Sciatic nerve (tissue), 2 donors: ENCODE results near the gene C18orf63. TPM values are rescaled to one million over a fixed set of nuclear protein-coding genes. Genes with fewer than 3 reads are reported as not detected.

Source experiments
- ATAC-seq: fragments of 200-7000 bp; cut with Tn5 transposase; one replicate; pipeline ENCODE4 v1.9.1; 2020; ENCODE audit warnings: mild to moderate bottlenecking, moderate library complexity
- DNase-seq: peaks from one replicate; pipeline ENCODE4 v3.0.0-alpha.2; 2020; ENCODE audit warnings: low spot score
- intact Hi-C: fragments of 100-400 bp; cut with DNase I; formaldehyde crosslinking; loops from one replicate; pipeline ENCODE4 v1.14.2; 2022
- total RNA-seq: library from RNA; stranded (reverse); fragmentation: NEBNext Ultra II Directional; extraction: Animal tissue kit (Norgen Biotek cat#: 25700); gene quantifications from one replicate; pipeline ENCODE4 v1.2.1, GENCODE V29; 2021
- donor health status: DM: no; HTN: no; CAD: no.
- donor health status: DM: no; HTN: no; CAD: no.

Gene C18orf63
- total RNA-seq, 1 donor from 2014 or later: not detected

DNA sequence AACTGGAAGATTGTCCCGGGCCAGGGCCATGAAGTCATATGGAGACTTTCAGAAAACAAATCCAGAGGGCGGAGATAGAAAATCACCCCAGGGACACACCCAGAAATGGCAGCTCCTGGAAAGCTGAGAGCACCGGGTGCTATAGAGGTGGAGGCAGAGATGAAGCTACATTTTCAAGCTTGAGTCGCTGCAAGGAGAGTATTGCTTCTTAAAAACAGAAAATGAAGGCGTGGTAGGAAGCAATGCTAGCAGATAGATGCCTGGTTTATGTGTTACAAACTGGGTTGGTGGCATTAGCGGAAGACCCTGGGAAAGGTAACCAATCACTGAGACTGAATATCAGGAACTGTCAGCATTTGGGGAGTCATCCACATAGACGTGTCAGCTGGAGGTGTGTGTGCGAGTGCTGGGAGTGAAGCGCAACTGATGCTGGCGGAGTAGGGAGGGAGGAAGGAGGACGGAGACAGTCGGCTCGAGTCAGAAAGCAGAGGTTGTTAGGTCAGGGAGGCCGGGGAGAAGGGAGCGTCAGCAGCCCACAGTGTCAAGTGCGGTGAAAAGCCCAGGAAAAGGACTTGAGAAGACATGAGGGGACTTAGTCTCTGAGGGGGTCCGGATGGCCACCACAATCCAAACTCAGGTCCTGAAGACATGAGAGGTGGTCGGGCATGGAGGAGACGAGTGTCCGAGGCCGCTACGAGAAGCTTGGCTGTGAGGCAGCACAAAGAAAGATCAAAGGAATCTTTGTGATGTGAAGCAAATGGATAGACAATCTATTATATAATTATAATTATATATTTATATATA is 45.4 kb downstream of the C18orf63 start:
- intact Hi-C loops: no loop called here
- DNase-seq: no peak
- ATAC-seq: no peak

DNA sequence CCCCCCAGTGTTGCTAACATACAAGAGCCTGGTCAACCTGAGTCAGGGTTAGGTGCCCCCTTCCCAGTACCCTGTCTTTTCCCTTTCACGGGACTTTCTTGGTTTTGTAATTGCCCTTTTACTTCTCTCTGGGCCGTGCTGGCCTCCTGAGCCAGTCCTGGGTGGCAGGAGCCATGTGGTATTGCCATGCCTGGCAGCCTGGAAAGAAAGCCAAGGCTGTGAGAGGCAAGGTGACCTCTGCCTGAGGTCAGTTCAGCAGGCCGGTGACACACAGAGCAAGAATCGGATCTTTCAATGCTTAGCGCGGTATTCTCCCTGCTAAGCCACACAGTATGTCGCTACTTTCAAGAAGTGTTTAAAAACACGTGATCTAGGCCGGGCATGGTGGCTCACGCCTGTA is 52.3 kb downstream of the C18orf63 start:
- intact Hi-C loops: no loop called here
- DNase-seq: no peak
- ATAC-seq: no peak

DNA sequence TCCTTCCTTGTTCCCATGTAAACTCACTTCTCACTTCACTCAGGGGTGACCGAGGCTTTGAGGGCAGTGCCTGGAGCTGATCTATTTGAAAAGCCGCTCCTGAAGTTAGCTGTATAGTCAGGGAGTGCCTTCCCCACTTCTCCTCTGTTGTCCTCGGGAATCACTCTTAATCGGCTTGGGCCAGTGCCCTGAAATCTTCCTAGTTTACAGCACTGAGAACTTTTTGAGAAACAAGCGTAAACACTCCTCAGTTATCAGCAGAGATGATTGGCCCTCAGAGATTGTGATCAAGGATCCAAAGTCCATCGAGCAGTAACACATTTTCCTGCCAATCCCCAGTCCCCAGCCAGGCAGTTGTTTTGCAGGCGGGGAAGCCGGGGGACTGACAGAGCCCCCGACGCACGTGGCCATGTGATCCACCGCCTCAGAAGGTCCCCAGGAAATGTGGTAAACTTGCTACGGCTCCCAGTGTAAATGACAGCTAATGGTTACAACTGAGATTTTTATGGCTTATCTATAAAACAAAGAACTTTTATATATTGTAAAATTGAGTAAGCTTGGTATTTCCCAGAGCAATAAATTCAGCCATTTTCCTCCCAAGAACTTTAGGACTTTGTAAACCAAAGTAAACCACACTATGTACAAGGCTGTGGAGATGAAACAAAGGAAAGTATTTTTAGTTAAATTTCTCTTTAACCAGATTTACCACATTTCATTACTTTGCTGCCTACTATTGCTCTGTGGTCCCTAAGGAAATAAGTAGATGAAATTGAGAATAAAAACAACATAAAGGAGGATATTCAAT is 53.5 kb downstream of the C18orf63 start:
- peak; percentile 69 for ATAC-seq
- intact Hi-C loops: no loop called here
- DNase-seq: no peak

DNA sequence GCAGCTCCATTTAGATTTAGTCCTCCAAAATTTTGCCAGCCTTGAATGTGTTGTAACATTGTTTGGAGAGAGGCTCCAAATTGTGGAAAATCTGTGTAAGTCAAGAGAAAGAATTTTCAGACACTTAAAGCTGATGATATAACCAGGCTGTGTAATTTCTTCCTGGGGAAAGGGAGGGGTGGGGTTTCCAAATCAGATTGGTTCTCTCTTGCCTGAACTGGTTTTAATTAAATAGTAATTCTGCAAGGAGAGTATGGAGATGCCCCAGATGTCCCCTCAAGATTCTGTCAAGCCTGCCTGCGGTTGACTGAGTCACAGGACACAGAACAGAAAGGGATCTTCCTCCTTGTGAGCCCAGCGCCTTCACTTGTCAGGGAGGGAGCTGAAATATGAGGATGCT is 54.5 kb downstream of the C18orf63 start:
- peak; percentile 64 for ATAC-seq

DNA sequence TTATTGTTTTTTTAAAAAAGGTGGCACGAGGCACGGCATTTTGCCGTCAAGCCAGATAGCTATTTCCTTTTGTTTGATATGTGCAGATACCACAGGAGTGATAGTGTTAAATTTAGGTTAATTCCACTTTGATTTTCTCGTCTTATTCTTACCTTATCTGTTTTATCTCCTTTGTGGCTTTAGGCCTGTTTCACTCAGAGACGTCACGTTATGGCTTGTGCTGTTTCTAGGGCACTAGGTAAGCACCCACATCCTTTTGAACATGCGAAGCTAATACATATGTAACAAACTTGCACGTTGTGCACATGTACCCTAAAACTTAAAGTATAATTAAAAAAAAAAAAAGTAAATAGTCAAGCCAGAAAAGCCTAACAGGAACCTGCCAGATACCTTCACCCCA is 57.8 kb downstream of the C18orf63 start:
- intact Hi-C loops: loop anchor here (10.0 kb wide), 1 partner anchor 101 kb away; no protein-coding TSS in a partner anchor
- ATAC-seq (no peak), DNase-seq (no peak)

More for the DNA sequence above, 54.5 kb downstream of the C18orf63 start:
- DNase-seq: no peak
- intact Hi-C loops: loop anchor here (10.0 kb wide), 1 partner anchor 105 kb away; no protein-coding TSS in a partner anchor

DNA sequence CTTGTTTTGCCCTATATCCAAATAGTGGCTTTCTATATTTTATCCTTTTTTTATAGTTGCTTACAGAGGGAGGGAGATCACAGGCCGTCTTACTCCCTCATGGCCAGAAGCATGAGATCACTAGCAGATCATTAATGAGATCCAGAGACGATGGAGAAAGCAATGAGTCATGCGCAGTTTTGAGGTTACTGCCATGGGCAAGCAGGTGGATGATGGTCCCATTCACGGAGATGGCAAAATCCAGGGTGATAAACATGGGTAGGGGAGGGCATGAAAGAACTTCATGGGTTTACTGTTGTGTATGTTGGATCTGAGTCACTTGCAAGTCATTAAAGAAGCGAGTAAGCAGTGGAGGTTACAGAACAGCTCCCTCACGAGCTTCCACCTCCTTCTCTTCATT is 60.4 kb downstream of the C18orf63 start:
- DNase-seq: no peak
- intact Hi-C loops: loop anchor here (10.0 kb wide), 1 partner anchor 99 kb away; no protein-coding TSS in a partner anchor
- ATAC-seq: peak; percentile 87

DNA sequence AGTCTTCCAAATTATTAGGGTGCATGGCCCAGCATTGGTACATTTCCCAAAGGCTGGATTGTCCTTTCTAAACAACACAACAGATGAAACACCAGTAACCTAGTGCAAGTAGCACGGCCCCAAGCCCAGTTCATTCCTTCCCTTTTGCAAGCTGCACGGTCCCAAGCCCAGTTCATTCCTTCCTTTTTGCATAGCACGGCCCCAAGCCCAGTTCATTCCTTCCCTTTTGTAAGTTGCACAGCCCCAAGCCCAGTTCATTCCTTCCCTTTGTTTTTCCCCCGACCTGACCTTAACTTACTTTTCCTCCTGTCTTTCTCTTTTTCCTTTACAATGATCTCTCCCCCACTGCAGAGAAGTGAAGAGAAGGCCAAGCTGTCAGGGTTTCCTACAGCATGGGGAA is 60.9 kb downstream of the C18orf63 start:
- intact Hi-C loops: loop anchor here (10.0 kb wide), 1 partner anchor 98 kb away; no protein-coding TSS in a partner anchor
- no peak for DNase-seq
- no peak for ATAC-seq

DNA sequence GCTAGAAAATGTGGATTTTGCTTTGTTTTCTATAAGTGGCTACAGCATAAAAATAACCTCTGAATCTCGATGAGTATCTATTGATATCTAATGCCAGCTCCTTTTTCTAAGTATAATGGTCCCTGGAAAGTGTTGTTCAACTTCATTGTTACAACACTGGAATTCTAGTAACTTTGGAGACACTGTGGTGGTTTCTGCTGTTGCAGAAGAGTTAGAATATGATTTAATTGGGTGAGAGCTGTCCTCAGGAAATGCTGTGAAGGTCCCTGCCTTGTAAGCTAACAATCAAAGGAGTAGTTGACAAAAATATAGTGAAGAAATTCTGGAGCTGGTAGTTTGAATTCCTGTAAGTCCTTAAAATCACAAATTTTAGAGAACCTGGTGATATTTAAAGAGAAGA is 62.1 kb downstream of the C18orf63 start:
- DNase-seq: no peak
- intact Hi-C loops: loop anchor here (10.0 kb wide), 1 partner anchor 97 kb away; no protein-coding TSS in a partner anchor
- no peak for ATAC-seq

DNA sequence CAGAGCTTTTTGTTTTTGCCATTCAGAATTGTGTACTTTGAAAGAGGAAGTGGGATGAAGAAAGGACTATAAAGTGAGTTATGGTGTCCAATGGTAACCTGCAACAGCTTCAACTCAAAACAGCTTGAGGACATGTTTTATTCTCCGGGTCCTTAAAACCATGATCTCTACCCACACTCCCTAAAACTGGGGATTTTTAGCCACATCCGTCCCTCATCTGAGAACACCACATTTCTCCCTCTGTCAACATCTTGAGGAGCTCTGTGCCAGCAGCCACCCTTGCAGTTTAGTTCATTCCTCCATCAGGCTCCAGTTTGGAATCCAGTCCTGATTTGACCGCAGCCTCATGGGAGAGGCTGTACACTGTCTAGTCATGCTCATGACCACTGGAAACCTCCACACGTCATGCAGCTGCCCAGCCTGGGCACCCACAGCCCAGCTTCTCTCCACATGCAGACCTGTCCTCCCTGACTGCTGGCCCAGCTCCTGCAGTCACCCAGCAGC is 62.6 kb downstream of the C18orf63 start:
- ATAC-seq: peak; percentile 51
- intact Hi-C loops: loop anchor here (10.0 kb wide), 1 partner anchor 97 kb away; no protein-coding TSS in a partner anchor

DNA sequence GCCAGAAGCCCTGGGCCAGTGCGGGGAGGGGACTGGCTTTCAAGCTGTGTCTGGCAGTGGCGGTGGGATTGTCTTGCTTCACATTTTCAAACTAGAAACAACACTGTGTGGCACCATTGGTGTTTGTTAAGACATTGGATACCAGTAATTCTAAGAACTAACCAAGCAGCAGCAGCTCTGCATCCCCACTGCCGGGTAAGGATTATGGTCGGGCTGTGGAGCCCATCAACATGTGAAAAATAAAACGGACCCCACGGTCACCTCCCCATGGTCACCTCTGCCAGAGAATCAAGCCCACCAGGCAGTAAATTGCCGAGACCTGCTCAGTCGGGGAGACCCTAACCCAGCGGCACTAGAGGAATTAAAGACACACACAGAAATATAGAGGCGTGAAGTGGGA is 65.3 kb downstream of the C18orf63 start:
- DNase-seq (no peak), ATAC-seq (no peak)
- intact Hi-C loops: no loop called here

More for the DNA sequence above, 62.6 kb downstream of the C18orf63 start:
- no peak for DNase-seq

DNA sequence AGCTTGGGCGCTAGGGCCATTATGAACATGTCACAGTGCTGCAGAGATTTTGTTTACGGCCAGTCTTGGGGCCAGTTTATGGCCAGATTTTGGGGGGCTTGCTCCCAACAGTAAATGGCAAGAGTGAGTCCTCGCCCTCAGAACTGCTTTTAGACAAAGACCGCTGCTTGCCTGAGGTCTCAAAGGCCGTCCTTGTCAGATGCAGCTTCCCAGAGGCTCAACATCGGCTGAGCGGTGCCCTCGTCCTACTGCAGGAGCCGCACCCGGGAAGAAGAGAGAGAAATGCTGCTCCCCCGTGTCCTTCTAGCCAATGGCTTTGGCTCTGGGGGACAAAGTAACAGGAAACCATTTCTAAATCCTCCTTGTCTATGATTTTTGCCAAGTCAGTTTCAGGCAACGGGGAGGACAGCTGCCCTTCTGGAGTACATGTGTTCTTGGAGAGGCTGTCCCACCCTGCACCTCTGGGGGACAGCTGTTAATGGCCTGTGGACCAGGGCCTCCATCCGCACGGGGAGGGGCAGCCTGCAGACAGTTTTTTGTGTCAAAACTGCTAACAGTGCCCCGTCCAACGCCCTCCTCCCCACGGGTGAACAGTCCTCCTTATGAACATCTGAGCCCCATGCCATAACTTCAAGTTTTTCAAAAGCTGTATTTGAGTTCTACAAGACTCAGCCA is 66.1 kb downstream of the C18orf63 start:
- intact Hi-C loops: no loop called here
- no peak for DNase-seq
- ATAC-seq: no peak

DNA sequence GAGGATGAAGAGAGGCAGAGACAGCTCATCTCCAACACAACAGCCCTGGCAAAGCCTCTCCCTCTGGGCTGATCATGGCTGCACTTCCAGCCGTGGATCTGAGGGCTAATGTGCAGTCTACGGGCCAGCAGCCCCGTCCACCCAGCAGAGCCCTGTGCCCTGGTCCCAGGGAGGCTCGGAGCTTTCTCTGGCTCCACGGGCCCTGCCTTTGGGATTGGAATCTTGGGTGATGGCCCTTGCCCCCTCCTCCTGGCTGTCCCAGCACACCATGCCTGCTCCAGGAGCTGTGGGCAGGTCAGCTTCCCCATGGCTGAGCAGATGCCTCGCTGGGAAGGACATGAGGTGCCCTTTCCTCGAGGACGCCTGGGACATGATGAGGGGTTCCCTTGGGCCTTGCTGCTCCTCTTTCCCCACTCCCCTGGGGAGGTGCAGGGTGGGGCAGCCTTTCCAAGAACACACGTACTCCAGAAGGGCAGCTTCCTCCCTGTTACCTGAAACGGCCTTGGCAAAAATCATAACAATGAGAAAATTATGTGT is 66.9 kb downstream of the C18orf63 start:
- ATAC-seq: no peak
- intact Hi-C loops: no loop called here
- no peak for DNase-seq

DNA sequence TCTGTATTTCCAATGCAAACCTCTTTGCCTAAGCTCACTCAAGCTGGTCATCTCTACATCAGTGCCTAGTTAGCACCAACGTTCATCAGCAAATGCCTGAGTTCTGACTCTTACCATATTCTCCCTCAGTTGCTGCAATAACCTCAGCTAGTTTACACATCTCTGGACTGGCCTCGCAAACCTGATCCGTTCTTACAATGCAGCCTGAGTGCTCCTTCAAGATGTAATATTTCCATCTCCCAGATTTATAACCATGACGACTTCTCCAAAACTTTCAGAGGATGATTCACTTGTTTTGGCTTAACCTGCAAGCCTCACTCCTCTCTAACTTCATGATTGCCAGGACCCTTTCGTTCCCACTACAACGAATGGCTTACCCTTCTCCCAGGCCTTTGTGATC is 71.7 kb downstream of the C18orf63 start:
- no peak for DNase-seq

DNA sequence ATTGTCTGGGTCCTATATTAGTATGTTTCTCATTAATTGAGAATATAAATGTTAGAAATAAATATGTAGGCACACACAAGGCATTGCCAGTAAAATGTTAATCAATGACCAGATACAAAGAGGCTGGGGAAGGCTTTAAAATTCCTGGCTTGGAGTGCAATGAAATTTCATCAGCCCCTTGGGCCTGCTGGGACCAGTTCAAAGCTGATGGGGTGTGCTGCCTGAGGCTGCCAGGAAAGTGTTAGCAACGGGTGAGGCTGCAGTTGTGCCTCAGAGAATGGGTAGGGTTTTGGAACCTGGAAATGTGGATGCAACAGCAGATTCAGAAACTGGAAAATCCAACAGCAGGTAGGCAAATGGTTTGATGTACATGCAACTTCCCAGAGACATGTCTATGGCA is 72.6 kb downstream of the C18orf63 start:
- intact Hi-C loops: no loop called here
- DNase-seq: no peak
- peak; percentile 60 for ATAC-seq

More for the DNA sequence above, 71.7 kb downstream of the C18orf63 start:
- intact Hi-C loops: no loop called here
- ATAC-seq: peak; percentile 70

DNA sequence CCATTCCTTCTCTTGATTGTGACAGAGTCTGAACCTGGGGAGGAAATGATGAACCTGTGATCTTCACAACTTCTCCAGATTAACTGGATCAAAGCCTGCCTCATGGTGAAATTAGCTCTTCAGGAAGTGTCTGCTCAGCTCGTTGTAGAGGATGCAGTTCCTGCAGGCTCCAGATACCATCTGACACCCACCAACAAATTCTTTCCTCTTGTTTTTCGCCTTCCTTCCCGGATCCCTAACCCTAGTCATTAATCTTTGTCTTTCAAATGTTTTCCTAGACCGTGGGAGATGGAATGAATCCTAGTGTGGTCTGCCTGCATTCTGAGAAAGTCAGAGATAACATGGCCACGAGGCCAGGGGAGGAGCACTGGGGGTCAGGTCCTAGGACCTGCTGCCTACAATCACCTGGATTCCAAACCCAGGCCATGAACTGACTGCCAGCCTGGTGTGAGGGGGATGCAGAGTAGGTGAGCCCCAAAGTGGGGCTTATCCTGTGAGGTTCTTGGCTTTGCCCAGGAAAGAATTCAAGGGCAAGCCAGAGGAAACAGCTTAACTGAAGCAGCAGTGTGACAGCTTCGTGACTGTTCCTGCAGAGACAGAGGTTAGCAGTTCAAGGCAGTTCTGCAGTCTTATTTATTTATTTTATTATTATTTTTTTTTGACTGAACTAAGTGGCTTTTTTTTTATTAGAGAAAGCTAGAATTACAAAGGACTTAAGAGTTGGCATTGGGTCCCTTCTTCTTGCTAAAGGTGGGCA is 73.7 kb downstream of the C18orf63 start:
- DNase-seq (no peak), ATAC-seq (no peak)
- intact Hi-C loops: no loop called here

DNA sequence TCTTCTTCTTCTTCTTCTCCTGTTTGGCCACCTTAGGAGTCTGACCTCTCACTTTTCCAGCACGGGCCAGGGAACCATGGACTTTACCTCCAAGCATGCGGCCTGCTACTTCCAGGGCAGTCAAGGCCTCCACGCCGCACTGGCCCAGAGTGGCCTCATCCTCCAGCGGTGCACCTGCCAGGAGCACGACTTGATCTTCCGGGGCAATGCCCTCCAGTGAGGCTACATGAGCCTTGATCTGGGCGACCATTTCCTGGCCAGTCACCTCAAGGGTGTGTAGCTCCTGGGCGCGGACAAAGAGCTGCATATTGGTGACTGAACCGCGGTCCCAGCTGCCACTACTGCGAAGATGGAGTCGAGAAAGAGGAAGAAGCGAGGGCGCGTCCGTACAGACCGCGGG is 74.4 kb downstream of the C18orf63 start:
- DNase-seq: no peak
- ATAC-seq: no peak
- intact Hi-C loops: no loop called here

DNA sequence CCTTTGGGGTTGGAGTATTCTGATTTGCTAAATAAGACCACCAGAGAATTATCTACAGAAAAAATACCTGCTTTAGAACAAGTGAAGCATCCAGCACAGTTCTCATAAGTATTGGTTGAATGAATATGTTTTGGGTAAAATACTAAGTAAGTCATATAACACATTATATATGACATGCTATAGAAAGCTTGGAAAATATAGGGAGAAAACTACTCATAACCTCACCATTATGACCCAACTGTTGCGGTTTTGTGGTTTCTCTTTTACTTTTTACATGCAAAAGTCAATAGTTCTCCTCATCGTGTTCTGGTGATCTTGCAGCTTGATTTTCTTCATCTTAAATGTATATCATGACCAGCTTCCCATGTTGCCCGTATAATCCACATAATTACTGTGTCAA is 75.3 kb downstream of the C18orf63 start:
- intact Hi-C loops: no loop called here
- ATAC-seq (no peak), DNase-seq (no peak)

DNA sequence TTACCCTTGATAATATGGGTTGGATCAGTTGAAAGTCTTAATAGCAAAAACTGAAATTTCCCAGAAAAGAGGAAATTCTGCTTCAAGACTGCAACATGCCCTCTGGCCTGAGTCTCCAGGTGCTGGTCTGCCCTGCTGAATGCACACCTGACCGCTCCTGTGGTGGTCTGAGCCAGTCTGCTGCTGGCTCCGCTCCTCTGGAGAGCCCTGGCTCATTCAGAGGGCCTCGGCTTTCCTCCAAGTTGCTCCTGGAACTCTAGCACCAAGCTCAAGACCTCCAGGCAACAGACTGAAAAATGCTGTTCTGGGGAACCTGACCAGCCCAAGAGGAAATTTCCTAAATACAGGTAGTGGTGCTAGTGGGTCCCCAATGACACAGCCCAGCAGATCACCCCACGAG is 76.7 kb downstream of the C18orf63 start:
- intact Hi-C loops: no loop called here
- DNase-seq (no peak), ATAC-seq (no peak)
